HCT116 (cell line): ENCODE measurements around the gene SPATC1L. TPM values are rescaled to one million over a fixed set of nuclear protein-coding genes. Genes with fewer than 3 reads are reported as not detected.

ENCODE experiments used
- ATAC-seq: fragments of 200-7000 bp; cut with Tn5 transposase; 2 replicates; pipeline ENCODE4 v1.9.1; 2020; ENCODE audit warnings: mild to moderate bottlenecking, moderate library complexity
- BruUV-seq: library from RNA; stranded (reverse); fragments of 400-500 nt; replicated peaks from 2 replicates; lab custom pipeline; 2021; lab: Mats Ljungman, UMichigan
- CTCF ChIA-PET: fragments of 300-600 bp; sonication (Branson Sonifier 250); formaldehyde crosslinking; loops from one replicate; lab custom pipeline; 2021; ENCODE audit warnings: antibody characterized with exemption; lab: Charles Lee
- POLR2A ChIA-PET: fragments of 300-600, 350-600 bp; sonication (Branson Sonifier 250); formaldehyde crosslinking; loops from one replicate; lab custom pipeline; 2021; ENCODE audit warnings: antibody characterized with exemption; lab: Charles Lee
- RAD21 ChIA-PET, 2 experiments: fragments of 300-600 bp; sonication (Branson Sonifier 250); formaldehyde crosslinking; loops; one replicate each; lab custom pipeline; 2023; ENCODE audit warnings: low total read pairs in 2 of 2; ENCODE audit not compliant: uncharacterized antibody in 2 of 2, unreplicated experiment in 2 of 2, low non-redundant PET in 1 of 2; lab: Charles Lee
- DNase-seq: peaks from one replicate; pipeline ENCODE4 v3.0.0-alpha.2; 2010; ENCODE audit warnings: low read depth, low spot score
- H2AFZ ChIP-seq: fragments of 200-600 bp; shearing (Covaris generic), sonication (generic); 2 replicates; pipeline ENCODE4 v1.6.1; 2017; ENCODE audit warnings: low read depth, mixed run types, mixed read lengths, antibody characterized with exemption, low read length; ENCODE audit not compliant: poor library complexity, severe bottlenecking
- H3K27ac ChIP-seq: 2 replicates; pipeline ENCODE4 v1.5.1; 2012; ENCODE audit warnings: low read depth, low read length
- H3K27me3 ChIP-seq: fragments of 200-600 bp; sonication (generic); 2 replicates; pipeline ENCODE4 v1.6.1; 2016; ENCODE audit warnings: mixed run types, low read length, mixed read lengths; ENCODE audit not compliant: insufficient read depth
- H3K36me3 ChIP-seq, 2 experiments: fragments of 200-500 bp in 1 of 2; fragments of 200-600 bp in 1 of 2; sonication (Bioruptor generic) in 1 of 2; sonication (generic) in 1 of 2; 2 replicates each; pipeline versions ENCODE4 v1.5.1 to v1.6.1; 2014 to 2016; ENCODE audit warnings: low read length in 2 of 2, inconsistent platforms in 1 of 2, mixed read lengths in 1 of 2, mixed run types in 1 of 2; ENCODE audit not compliant: insufficient read depth in 2 of 2, control insufficient read depth in 1 of 2
- H3K4me1 ChIP-seq, 2 experiments: fragments of 200-600 bp in 1 of 2; sonication (generic) in 1 of 2; 2 replicates each; pipeline versions ENCODE4 v1.5.1 to v1.6.1; 2012 to 2017; ENCODE audit warnings: low read length in 2 of 2, inconsistent platforms in 1 of 2, mild to moderate bottlenecking in 1 of 2, mixed read lengths in 1 of 2, mixed run types in 1 of 2, moderate library complexity in 1 of 2; ENCODE audit not compliant: insufficient read depth in 2 of 2, control insufficient read depth in 1 of 2
- H3K4me2 ChIP-seq: fragments of 200-600 bp; sonication (generic); 2 replicates; pipeline ENCODE4 v1.6.1; 2017; ENCODE audit warnings: mixed run types, low read length, mixed read lengths
- H3K4me3 ChIP-seq, 2 experiments: fragments of 200-600 bp in 1 of 2; sonication (generic) in 1 of 2; replicated peaks in 1 of 2; 2 replicates each; pipeline ENCODE4 v1.5.1; 2011 to 2016; ENCODE audit warnings: low read length in 2 of 2, control low read depth in 1 of 2, low read depth in 1 of 2, mild to moderate bottlenecking in 1 of 2, mixed read lengths in 1 of 2, mixed run types in 1 of 2
- H3K79me2 ChIP-seq: fragments of 200-600 bp; sonication (generic); 2 replicates; pipeline ENCODE4 v1.6.1; 2017; ENCODE audit warnings: mild to moderate bottlenecking, mixed run types, low read length, moderate library complexity, mixed read lengths; ENCODE audit not compliant: insufficient read depth
- H3K9ac ChIP-seq: fragments of 200-600 bp; sonication (generic); 2 replicates; pipeline ENCODE4 v1.6.1; 2016; ENCODE audit warnings: low read length, mixed read lengths
- H3K9me2 ChIP-seq: fragments of 200-600 bp; sonication (generic), shearing (Covaris generic); 2 replicates; pipeline ENCODE4 v1.6.1; 2017; ENCODE audit warnings: mixed run types, mild to moderate bottlenecking, moderate library complexity; ENCODE audit not compliant: insufficient read depth
- H3K9me3 ChIP-seq, 2 experiments: fragments of 200-500 bp in 1 of 2; fragments of 200-600 bp in 1 of 2; sonication (Bioruptor generic) in 1 of 2; sonication (generic) in 1 of 2; 2 replicates each; pipeline ENCODE4 v1.6.1; 2014 to 2017; ENCODE audit warnings: low read length in 2 of 2, mixed read lengths in 2 of 2, inconsistent platforms in 1 of 2, low read depth in 1 of 2, mild to moderate bottlenecking in 1 of 2, mixed run types in 1 of 2, moderate library complexity in 1 of 2; ENCODE audit not compliant: control insufficient read depth in 1 of 2, insufficient read depth in 1 of 2
- H4K20me1 ChIP-seq: fragments of 200-600 bp; sonication (generic), shearing (Covaris generic); 2 replicates; pipeline ENCODE4 v1.6.1; 2017; ENCODE audit warnings: mixed run types, mild to moderate bottlenecking, moderate library complexity; ENCODE audit not compliant: insufficient read depth
- CEBPB ChIP-seq: IDR thresholded peaks from 2 replicates; pipeline ENCODE4 v1.6.1; 2012; ENCODE audit warnings: low read depth
- ELF1 ChIP-seq: IDR thresholded peaks from 2 replicates; pipeline ENCODE4 v1.6.1; 2012; ENCODE audit warnings: low read depth, borderline replicate concordance
- EZH2 ChIP-seq: fragments of 200-600 bp; sonication (generic); IDR thresholded peaks from 2 replicates; pipeline ENCODE4 v1.6.1; 2017; ENCODE audit warnings: antibody characterized with exemption, mixed run types
- EZH2phosphoT487 ChIP-seq: fragments of 200-600 bp; IDR thresholded peaks from 2 replicates; pipeline ENCODE4 v1.6.1; 2018; ENCODE audit warnings: antibody characterized with exemption, borderline replicate concordance
- JUND ChIP-seq: IDR thresholded peaks from 2 replicates; pipeline ENCODE4 v1.6.1; 2012
- POLR2A ChIP-seq: IDR thresholded peaks from 2 replicates; pipeline ENCODE4 v1.7.0; 2011; ENCODE audit warnings: borderline replicate concordance; ENCODE audit not compliant: insufficient read depth, insufficient read length; ENCODE audit errors: extremely low read depth
- POLR2AphosphoS5 ChIP-seq: IDR thresholded peaks from 2 replicates; pipeline ENCODE4 v1.6.1; 2011; ENCODE audit warnings: mild to moderate bottlenecking, low read depth, low read length, moderate library complexity
- RAD21 ChIP-seq: IDR thresholded peaks from 2 replicates; pipeline ENCODE4 v1.6.1; 2012; ENCODE audit warnings: low read depth, mild to moderate bottlenecking
- SIN3A ChIP-seq: IDR thresholded peaks from 2 replicates; pipeline ENCODE4 v1.6.1; 2012; ENCODE audit warnings: low read depth
- SRF ChIP-seq: IDR thresholded peaks from 2 replicates; pipeline ENCODE4 v1.6.1; 2012; ENCODE audit warnings: low read depth
- TCF7L2 ChIP-seq: IDR thresholded peaks from 2 replicates; pipeline ENCODE4 v1.7.0; 2011; ENCODE audit warnings: borderline replicate concordance, inconsistent platforms; ENCODE audit not compliant: insufficient read depth, insufficient read length; ENCODE audit errors: extremely low read depth
- YY1 ChIP-seq: IDR thresholded peaks from 2 replicates; pipeline ENCODE4 v1.6.1; 2011; ENCODE audit warnings: low read length, low read depth, moderate library complexity, mild to moderate bottlenecking; ENCODE audit not compliant: insufficient replicate concordance; ENCODE audit errors: extremely low read depth
- ZFX ChIP-seq: fragments of 450-650 bp; IDR thresholded peaks from 2 replicates; pipeline ENCODE4 v1.6.1; 2017
- ZNF274 ChIP-seq: fragments of 200-500 bp; sonication (Bioruptor generic); IDR thresholded peaks from 2 replicates; pipeline ENCODE4 v1.6.1; 2014; ENCODE audit warnings: mild to moderate bottlenecking, low read depth, low read length, inconsistent platforms
- intact Hi-C: fragments of 100-400 bp; cut with micrococcal nuclease; formaldehyde crosslinking; loops from 2 replicates; pipeline ENCODE4 v1.10.0; 2022
- total RNA-seq: library from RNA; stranded (reverse); gene quantifications from one replicate; pipeline ENCODE4 v1.2.1, GENCODE V29; 2021; ENCODE audit not compliant: unreplicated experiment
- TF ChIP-seq, protein P1 (sequence below), 3 experiments: fragments of 200-600 bp in 1 of 3; sonication (generic) in 1 of 3; IDR thresholded peaks in 2 of 3; conservative IDR thresholded peaks in 1 of 3; 2 replicates each; pipeline ENCODE4 v1.5.1; 2012 to 2017; ENCODE audit warnings: low read depth in 2 of 3, low read length in 2 of 3, antibody characterized with exemption in 1 of 3, borderline replicate concordance in 1 of 3, control low read depth in 1 of 3, mild to moderate bottlenecking in 1 of 3, mixed read lengths in 1 of 3, mixed run types in 1 of 3, moderate library complexity in 1 of 3; ENCODE audit not compliant: insufficient read depth in 1 of 3
- TF ChIP-seq, protein P2 (sequence below): IDR thresholded peaks from 2 replicates; pipeline ENCODE4 v1.6.1; 2011; ENCODE audit warnings: mild to moderate bottlenecking, low read length, moderate library complexity; ENCODE audit not compliant: insufficient replicate concordance; ENCODE audit errors: extremely low read depth
- TF ChIP-seq, protein P3 (sequence below): IDR thresholded peaks from 2 replicates; pipeline ENCODE4 v1.6.1; 2012; ENCODE audit warnings: low read depth
- TF ChIP-seq, protein P4 (sequence below): IDR thresholded peaks from 2 replicates; pipeline ENCODE4 v1.6.1; 2012

SPATC1L gene
- total RNA-seq, 1 experiment from 2014 or later: 1.3 TPM

DNA sequence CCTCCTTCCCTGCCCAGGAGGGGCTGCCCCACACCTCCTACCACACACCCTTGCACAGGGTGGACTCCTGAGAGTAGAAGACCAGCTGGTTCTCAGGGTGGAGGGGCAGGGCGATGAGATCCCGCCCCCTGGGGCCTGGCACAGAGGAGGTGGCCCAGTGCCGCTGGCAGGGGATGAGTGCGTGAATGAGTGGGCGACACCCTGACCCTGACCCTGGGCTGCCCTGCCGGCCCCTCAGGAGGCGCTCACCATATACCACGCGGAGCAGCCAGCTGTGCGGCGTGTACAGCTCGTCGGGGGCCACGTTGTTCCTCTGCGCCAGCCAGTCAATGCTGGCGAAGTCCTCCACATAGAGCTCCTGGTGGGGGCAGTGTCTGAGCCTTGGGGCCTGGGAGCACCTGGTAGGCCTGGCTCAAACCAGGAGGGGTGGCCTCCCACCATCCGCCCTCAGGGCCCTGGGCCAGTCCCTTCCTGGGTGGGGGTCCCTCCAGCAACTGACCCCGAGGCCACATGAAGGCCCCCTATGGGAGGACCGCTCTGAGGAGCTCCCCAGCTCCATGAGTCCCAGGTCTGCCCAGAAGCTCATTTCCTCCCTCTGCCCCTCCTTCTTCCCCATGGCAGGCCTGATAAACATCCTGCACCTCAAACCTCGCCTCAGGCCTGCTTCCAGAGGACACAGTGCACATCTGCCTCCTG is 31.3 kb upstream of the SPATC1L start:
- ChIA-PET POLR2A (no interaction called here), RAD21 (interaction anchor here in 1 of 2 experiments (0.7 kb wide), 1 partner anchor 44 kb away, joined by 3 read pairs; no protein-coding TSS in a partner anchor), CTCF (interaction anchor here (1.0 kb wide), 1 partner anchor 72 kb away, joined by 3 read pairs; no protein-coding TSS in a partner anchor)
- no peak for DNase-seq
- TF ChIP-seq ZNF274 (no peak), YY1 (no peak), ELF1 (no peak), RAD21 (no peak), SIN3A (no peak), POLR2AphosphoS5 (no peak), SRF (no peak), EZH2phosphoT487 (no peak), CEBPB (no peak), JUND (no peak), POLR2A (no peak), EZH2 (no peak), ZFX (no peak), TCF7L2 (no peak)
- TF ChIP-seq, protein P1, sequence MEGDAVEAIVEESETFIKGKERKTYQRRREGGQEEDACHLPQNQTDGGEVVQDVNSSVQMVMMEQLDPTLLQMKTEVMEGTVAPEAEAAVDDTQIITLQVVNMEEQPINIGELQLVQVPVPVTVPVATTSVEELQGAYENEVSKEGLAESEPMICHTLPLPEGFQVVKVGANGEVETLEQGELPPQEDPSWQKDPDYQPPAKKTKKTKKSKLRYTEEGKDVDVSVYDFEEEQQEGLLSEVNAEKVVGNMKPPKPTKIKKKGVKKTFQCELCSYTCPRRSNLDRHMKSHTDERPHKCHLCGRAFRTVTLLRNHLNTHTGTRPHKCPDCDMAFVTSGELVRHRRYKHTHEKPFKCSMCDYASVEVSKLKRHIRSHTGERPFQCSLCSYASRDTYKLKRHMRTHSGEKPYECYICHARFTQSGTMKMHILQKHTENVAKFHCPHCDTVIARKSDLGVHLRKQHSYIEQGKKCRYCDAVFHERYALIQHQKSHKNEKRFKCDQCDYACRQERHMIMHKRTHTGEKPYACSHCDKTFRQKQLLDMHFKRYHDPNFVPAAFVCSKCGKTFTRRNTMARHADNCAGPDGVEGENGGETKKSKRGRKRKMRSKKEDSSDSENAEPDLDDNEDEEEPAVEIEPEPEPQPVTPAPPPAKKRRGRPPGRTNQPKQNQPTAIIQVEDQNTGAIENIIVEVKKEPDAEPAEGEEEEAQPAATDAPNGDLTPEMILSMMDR (IDR thresholded peaks at IDR 0.05 in 2 of 3, conservative IDR thresholded peaks at IDR 0.05 in 1 of 3; ENCODE audit: borderline replicate concordance in 1 of 3, insufficient read depth in 1 of 3, low read depth in 2 of 3, low read length in 2 of 3): no peak
- TF ChIP-seq, protein P2, sequence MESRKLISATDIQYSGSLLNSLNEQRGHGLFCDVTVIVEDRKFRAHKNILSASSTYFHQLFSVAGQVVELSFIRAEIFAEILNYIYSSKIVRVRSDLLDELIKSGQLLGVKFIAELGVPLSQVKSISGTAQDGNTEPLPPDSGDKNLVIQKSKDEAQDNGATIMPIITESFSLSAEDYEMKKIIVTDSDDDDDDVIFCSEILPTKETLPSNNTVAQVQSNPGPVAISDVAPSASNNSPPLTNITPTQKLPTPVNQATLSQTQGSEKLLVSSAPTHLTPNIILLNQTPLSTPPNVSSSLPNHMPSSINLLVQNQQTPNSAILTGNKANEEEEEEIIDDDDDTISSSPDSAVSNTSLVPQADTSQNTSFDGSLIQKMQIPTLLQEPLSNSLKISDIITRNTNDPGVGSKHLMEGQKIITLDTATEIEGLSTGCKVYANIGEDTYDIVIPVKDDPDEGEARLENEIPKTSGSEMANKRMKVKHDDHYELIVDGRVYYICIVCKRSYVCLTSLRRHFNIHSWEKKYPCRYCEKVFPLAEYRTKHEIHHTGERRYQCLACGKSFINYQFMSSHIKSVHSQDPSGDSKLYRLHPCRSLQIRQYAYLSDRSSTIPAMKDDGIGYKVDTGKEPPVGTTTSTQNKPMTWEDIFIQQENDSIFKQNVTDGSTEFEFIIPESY: no peak
- TF ChIP-seq, protein P3, sequence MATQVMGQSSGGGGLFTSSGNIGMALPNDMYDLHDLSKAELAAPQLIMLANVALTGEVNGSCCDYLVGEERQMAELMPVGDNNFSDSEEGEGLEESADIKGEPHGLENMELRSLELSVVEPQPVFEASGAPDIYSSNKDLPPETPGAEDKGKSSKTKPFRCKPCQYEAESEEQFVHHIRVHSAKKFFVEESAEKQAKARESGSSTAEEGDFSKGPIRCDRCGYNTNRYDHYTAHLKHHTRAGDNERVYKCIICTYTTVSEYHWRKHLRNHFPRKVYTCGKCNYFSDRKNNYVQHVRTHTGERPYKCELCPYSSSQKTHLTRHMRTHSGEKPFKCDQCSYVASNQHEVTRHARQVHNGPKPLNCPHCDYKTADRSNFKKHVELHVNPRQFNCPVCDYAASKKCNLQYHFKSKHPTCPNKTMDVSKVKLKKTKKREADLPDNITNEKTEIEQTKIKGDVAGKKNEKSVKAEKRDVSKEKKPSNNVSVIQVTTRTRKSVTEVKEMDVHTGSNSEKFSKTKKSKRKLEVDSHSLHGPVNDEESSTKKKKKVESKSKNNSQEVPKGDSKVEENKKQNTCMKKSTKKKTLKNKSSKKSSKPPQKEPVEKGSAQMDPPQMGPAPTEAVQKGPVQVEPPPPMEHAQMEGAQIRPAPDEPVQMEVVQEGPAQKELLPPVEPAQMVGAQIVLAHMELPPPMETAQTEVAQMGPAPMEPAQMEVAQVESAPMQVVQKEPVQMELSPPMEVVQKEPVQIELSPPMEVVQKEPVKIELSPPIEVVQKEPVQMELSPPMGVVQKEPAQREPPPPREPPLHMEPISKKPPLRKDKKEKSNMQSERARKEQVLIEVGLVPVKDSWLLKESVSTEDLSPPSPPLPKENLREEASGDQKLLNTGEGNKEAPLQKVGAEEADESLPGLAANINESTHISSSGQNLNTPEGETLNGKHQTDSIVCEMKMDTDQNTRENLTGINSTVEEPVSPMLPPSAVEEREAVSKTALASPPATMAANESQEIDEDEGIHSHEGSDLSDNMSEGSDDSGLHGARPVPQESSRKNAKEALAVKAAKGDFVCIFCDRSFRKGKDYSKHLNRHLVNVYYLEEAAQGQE: no peak
- TF ChIP-seq, protein P4, sequence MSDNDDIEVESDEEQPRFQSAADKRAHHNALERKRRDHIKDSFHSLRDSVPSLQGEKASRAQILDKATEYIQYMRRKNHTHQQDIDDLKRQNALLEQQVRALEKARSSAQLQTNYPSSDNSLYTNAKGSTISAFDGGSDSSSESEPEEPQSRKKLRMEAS: no peak
- no peak overlapping the region for H3K4me3 ChIP-seq
- H3K4me2 ChIP-seq: no peak overlapping the region
- no peaks in the 10 kb centered on the region for H4K20me1 ChIP-seq
- no peaks in the 10 kb centered on the region for H3K9me3 ChIP-seq
- intact Hi-C loops: no loop called here
- no peaks in the 10 kb centered on the region for H3K9me2 ChIP-seq
- H3K4me1 ChIP-seq: no peaks in the 10 kb centered on the region
- BruUV-seq: no TSS peak
- H3K9ac ChIP-seq: no peak overlapping the region
- H3K79me2 ChIP-seq: no peaks in the 10 kb centered on the region
- H2AFZ ChIP-seq: no peak overlapping the region
- H3K36me3 ChIP-seq: no peaks in the 10 kb centered on the region
- H3K27ac ChIP-seq: no peak overlapping the region
- H3K27me3 ChIP-seq: no peaks in the 10 kb centered on the region
- no peak for ATAC-seq
